HG03354 (cell line): ENCODE results near the gene OR13C3.
A peak's percentile ranks its signal among the peaks of the same experiment; 100 is the strongest.
"Not testable (repeated sequence)": the region's sequence is repeated elsewhere in the genome, so short reads cannot be mapped to it uniquely, and the experiment has no call there.

Experiments used
- ATAC-seq: cut with Tn5 transposase; IDR thresholded peaks from one replicate; pipeline ENCODE4 v1.9.1; 2021; ENCODE audit warnings: mild to moderate bottlenecking; ENCODE audit not compliant: unreplicated experiment, poor library complexity, severe bottlenecking

OR13C3 gene

GRCh38 chr9:104536756-104537155 lies at the start of gene OR13C3:
OR13C3 (minus strand) TSS chr9:104536856; CDS start chr9:104536723, 133 bp downstream.
- no peak for ATAC-seq

GRCh38 chr9:104580562-104580961 lies 43.9 kb upstream of the OR13C3 start:
- no peak for ATAC-seq

GRCh38 chr9:104577263-104577662 lies 40.6 kb upstream of the OR13C3 start:
- no peak for ATAC-seq

GRCh38 chr9:104575456-104575855 lies 38.8 kb upstream of the OR13C3 start:
- no peak for ATAC-seq

- ATAC-seq, result no peak
These were observed 36.0 kb upstream of the OR13C3 start for GRCh38 chr9:104572612-104573011.

GRCh38 chr9:104568868-104569267 lies 32.2 kb upstream of the OR13C3 start, which contains the start of gene OR13C8:
OR13C8 (plus strand) TSS chr9:104569168; CDS start chr9:104569168, 0 bp downstream.
- no peak for ATAC-seq

GRCh38 chr9:104564358-104564757 lies 27.7 kb upstream of the OR13C3 start:
- ATAC-seq, result no peak

GRCh38 chr9:104556830-104557634 lies 20.4 kb upstream of the OR13C3 start:
- ATAC-seq, result peak; percentile 67

GRCh38 chr9:104555521-104555920 lies 18.9 kb upstream of the OR13C3 start:
- no peak for ATAC-seq

GRCh38 chr9:104553261-104553660 lies 16.6 kb upstream of the OR13C3 start:
- no peak for ATAC-seq

- no peak for ATAC-seq
These were observed 8.0 kb upstream of the OR13C3 start for GRCh38 chr9:104544644-104545043.

- no peak for ATAC-seq
These were observed 2.6 kb upstream of the OR13C3 start for GRCh38 chr9:104539275-104539674.

GRCh38 chr9:104527109-104527508 lies 9.5 kb downstream of the OR13C3 start, which contains the start of gene OR13C4:
OR13C4 (minus strand) TSS chr9:104527209; CDS start chr9:104527209, 0 bp downstream.
- ATAC-seq, result no peak

GRCh38 chr9:104520241-104520640 lies 16.4 kb downstream of the OR13C3 start:
- ATAC-seq, result not testable (repeated sequence)

- ATAC-seq, result no peak
These were observed 21.8 kb downstream of the OR13C3 start for GRCh38 chr9:104514901-104515300.

GRCh38 chr9:104506565-104506964 lies 30.1 kb downstream of the OR13C3 start:
- ATAC-seq, result no peak

GRCh38 chr9:104503963-104504362 lies 32.7 kb downstream of the OR13C3 start, which contains the start of gene OR13F1:
OR13F1 (plus strand) TSS chr9:104504263; CDS start chr9:104504263, 0 bp downstream.
- ATAC-seq, result no peak

GRCh38 chr9:104503440-104503839 lies 33.2 kb downstream of the OR13C3 start:
- ATAC-seq, result no peak

- ATAC-seq, result no peak
These were observed 41.8 kb downstream of the OR13C3 start for GRCh38 chr9:104494808-104495207.
